SH-SY5Y (cell line): Measurements from ENCODE around the gene HDGF.

Source experiments
- GATA2 ChIP-seq: IDR thresholded peaks from 2 replicates; pipeline ENCODE4 v1.6.1; 2011; ENCODE audit warnings: mild to moderate bottlenecking, low read depth, low read length
- GATA3 ChIP-seq: IDR thresholded peaks from 2 replicates; pipeline ENCODE4 v1.6.1; 2011; ENCODE audit warnings: low read depth, mild to moderate bottlenecking, low read length, moderate library complexity

DNA sequence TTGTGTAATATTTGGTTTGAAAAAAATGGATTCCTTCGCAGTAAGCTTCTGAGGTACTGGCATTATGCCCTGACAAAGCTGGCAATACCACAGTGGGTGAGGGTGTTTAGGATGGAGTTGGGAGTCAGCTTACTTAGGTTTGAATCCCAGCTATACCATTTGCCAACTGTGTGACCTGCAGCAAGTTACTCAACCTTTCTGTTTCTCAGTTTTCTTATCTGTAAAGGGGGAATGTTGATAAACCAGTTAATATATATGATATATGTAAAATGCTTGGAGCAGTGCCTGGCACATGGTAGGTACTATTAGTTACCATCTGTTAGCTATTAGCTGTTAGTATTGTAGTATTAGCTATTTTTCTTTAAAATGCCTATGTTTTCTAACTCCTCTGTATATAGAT, 4.9 kb upstream of the HDGF start:
- TF ChIP-seq GATA2 = no peak
- TF ChIP-seq GATA3 = no peak
